ENCODE data around the gene GABRP.

Gene GABRP

GRCh38 chr5:170813231-170813630 is 29.7 kb downstream of the GABRP start:
- TF ChIP-seq POLR2A (IDR thresholded peaks at IDR 0.05; ENCODE audit: extremely low read depth, insufficient read length) (no peak), MYC (IDR thresholded peaks at IDR 0.05; ENCODE audit: low read depth, low read length) (no peak), CTCF (IDR thresholded peaks at IDR 0.05; ENCODE audit: low read depth, low read length) (no peak), MAX (IDR thresholded peaks at IDR 0.05; ENCODE audit: low read depth, low read length) (no peak)
- no peak overlapping the region for H3K4me3 ChIP-seq (ENCODE audit: low read depth, low read length)
- DNase-seq (ENCODE audit: low read depth): no peak

- H3K4me3 ChIP-seq (ENCODE audit: low read depth, low read length): no peak overlapping the region
- TF ChIP-seq MAX (IDR thresholded peaks at IDR 0.05; ENCODE audit: low read depth, low read length): no peak
- TF ChIP-seq CTCF (IDR thresholded peaks at IDR 0.05; ENCODE audit: low read depth, low read length): no peak
- TF ChIP-seq MYC (IDR thresholded peaks at IDR 0.05; ENCODE audit: low read depth, low read length): no peak
- TF ChIP-seq POLR2A (IDR thresholded peaks at IDR 0.05; ENCODE audit: extremely low read depth, insufficient read length): no peak
- no peak for DNase-seq (ENCODE audit: low read depth)
Observed at GRCh38 chr5:170817195-170817594, 33.7 kb downstream of the GABRP start.

GRCh38 chr5:170818232-170818631 is 34.7 kb downstream of the GABRP start:
- TF ChIP-seq CTCF (IDR thresholded peaks at IDR 0.05; ENCODE audit: low read depth, low read length) (no peak), POLR2A (IDR thresholded peaks at IDR 0.05; ENCODE audit: extremely low read depth, insufficient read length) (no peak), MAX (IDR thresholded peaks at IDR 0.05; ENCODE audit: low read depth, low read length) (no peak), MYC (IDR thresholded peaks at IDR 0.05; ENCODE audit: low read depth, low read length) (no peak)
- DNase-seq (ENCODE audit: low read depth): no peak
- H3K4me3 ChIP-seq (ENCODE audit: low read depth, low read length): no peak overlapping the region

- TF ChIP-seq MAX (IDR thresholded peaks at IDR 0.05; ENCODE audit: low read depth, low read length): no peak
- TF ChIP-seq CTCF (IDR thresholded peaks at IDR 0.05; ENCODE audit: low read depth, low read length): no peak
- TF ChIP-seq MYC (IDR thresholded peaks at IDR 0.05; ENCODE audit: low read depth, low read length): no peak
- TF ChIP-seq POLR2A (IDR thresholded peaks at IDR 0.05; ENCODE audit: extremely low read depth, insufficient read length): no peak
- H3K4me3 ChIP-seq (ENCODE audit: low read depth, low read length): no peak overlapping the region
- DNase-seq (ENCODE audit: low read depth): no peak
Observed at GRCh38 chr5:170819824-170820223, 36.3 kb downstream of the GABRP start.

GRCh38 chr5:170821257-170821800 is 37.8 kb downstream of the GABRP start:
- H3K4me3 ChIP-seq (ENCODE audit: low read depth, low read length): no peak overlapping the region
- no peak for TF ChIP-seq MAX (IDR thresholded peaks at IDR 0.05; ENCODE audit: low read depth, low read length)
- TF ChIP-seq POLR2A (IDR thresholded peaks at IDR 0.05; ENCODE audit: extremely low read depth, insufficient read length): no peak
- no peak for TF ChIP-seq MYC (IDR thresholded peaks at IDR 0.05; ENCODE audit: low read depth, low read length)
- no peak for TF ChIP-seq CTCF (IDR thresholded peaks at IDR 0.05; ENCODE audit: low read depth, low read length)
- no peak for DNase-seq (ENCODE audit: low read depth)
